Right lobe of liver (tissue), 4 donors: ENCODE data around the gene PDCD4.

Experiments
- CTCF ChIP-seq, 4 donors: fragments of 200-600 bp in 3 of 4; fragments of 450-650 bp in 1 of 4; IDR thresholded peaks; one replicate each; pipeline versions ENCODE4 v1.5.1 to v1.8.0; 2016 to 2022; ENCODE audit warnings: antibody characterized with exemption in 4 of 4, mild to moderate bottlenecking in 2 of 4
- POLR2A ChIP-seq: fragments of 450-650 bp; IDR thresholded peaks from one replicate; pipeline ENCODE4 v1.6.1; 2017; ENCODE audit warnings: antibody characterized with exemption, mild to moderate bottlenecking
- donor health status: DM: no; HTN: no; CAD: no.
- donor health status: DM: no; HTN: no; CAD: no.
- donor health status: DM: no; HTN: yes; CAD: no.

GRCh38 chr10:110939419-110939818 is 67.7 kb downstream of the PDCD4 start:
- no peak for TF ChIP-seq POLR2A
- TF ChIP-seq CTCF (IDR thresholded peaks at IDR 0.05) = no peak
